Astrocyte (in vitro differentiated cells and primary cell): ENCODE data around the gene DDX17. TPM values are rescaled to one million over a fixed set of nuclear protein-coding genes. Genes with fewer than 3 reads are reported as not detected.

ENCODE experiments used
- DNase-seq: peaks from one replicate; pipeline ENCODE4 v3.0.0-alpha.2; 2010; ENCODE audit warnings: low read depth
- FAIRE-seq: peaks from 2 replicates; lab custom pipeline; 2011; peaks lifted over from hg19 to GRCh38; lab: Jason Lieb, UNC
- H2AFZ ChIP-seq: 2 replicates; pipeline ENCODE4 v1.6.0; 2012; ENCODE audit warnings: low read depth, low read length, inconsistent platforms
- H3K27ac ChIP-seq: 2 replicates; pipeline ENCODE4 v1.5.1; 2011; ENCODE audit warnings: low read depth, low read length, inconsistent platforms
- H3K27me3 ChIP-seq: 2 replicates; pipeline ENCODE4 v1.6.0; 2011; ENCODE audit warnings: low read length, inconsistent platforms; ENCODE audit not compliant: insufficient read depth
- H3K36me3 ChIP-seq: 2 replicates; pipeline ENCODE4 v1.5.1; 2011; ENCODE audit warnings: low read length, inconsistent platforms; ENCODE audit not compliant: insufficient read depth
- H3K4me1 ChIP-seq: 2 replicates; pipeline ENCODE4 v1.5.1; 2011; ENCODE audit warnings: low read length, inconsistent platforms; ENCODE audit not compliant: insufficient read depth
- H3K4me2 ChIP-seq: 2 replicates; pipeline ENCODE4 v1.6.0; 2012; ENCODE audit warnings: low read length, inconsistent platforms
- H3K4me3 ChIP-seq: 2 replicates; pipeline ENCODE4 v1.5.1; 2011; ENCODE audit warnings: low read depth, mild to moderate bottlenecking, low read length, inconsistent platforms; ENCODE audit not compliant: insufficient read depth
- H3K79me2 ChIP-seq: 2 replicates; pipeline ENCODE4 v1.6.0; 2012; ENCODE audit warnings: mild to moderate bottlenecking, low read length, inconsistent platforms; ENCODE audit not compliant: insufficient read depth
- H3K9ac ChIP-seq: 2 replicates; pipeline ENCODE4 v1.6.0; 2012; ENCODE audit warnings: mild to moderate bottlenecking, low read length, inconsistent platforms
- H3K9me3 ChIP-seq: 2 replicates; pipeline ENCODE4 v1.5.1; 2012; ENCODE audit warnings: low read depth, mild to moderate bottlenecking, low read length, inconsistent platforms; ENCODE audit not compliant: insufficient read depth
- H4K20me1 ChIP-seq: 2 replicates; pipeline ENCODE4 v1.6.0; 2012; ENCODE audit warnings: low read length, inconsistent platforms; ENCODE audit not compliant: insufficient read depth
- H3K27ac Mint-ChIP-seq: one replicate; pipeline ENCODE4 v1.8.0; 2021; ENCODE audit warnings: mild to moderate bottlenecking, mixed read lengths; ENCODE audit not compliant: unreplicated experiment
- H3K27me3 Mint-ChIP-seq: one replicate; pipeline ENCODE4 v1.8.0; 2021; ENCODE audit warnings: low read depth, mixed read lengths; ENCODE audit not compliant: unreplicated experiment
- H3K36me3 Mint-ChIP-seq: one replicate; pipeline ENCODE4 v1.8.0; 2021; ENCODE audit warnings: low read depth, mixed read lengths; ENCODE audit not compliant: unreplicated experiment
- H3K4me1 Mint-ChIP-seq: one replicate; pipeline ENCODE4 v1.8.0; 2021; ENCODE audit warnings: low read depth, mixed read lengths; ENCODE audit not compliant: unreplicated experiment
- H3K4me3 Mint-ChIP-seq: one replicate; pipeline ENCODE4 v1.8.0; 2021; ENCODE audit warnings: mild to moderate bottlenecking, moderate library complexity, mixed read lengths; ENCODE audit not compliant: unreplicated experiment
- H3K9me3 Mint-ChIP-seq: one replicate; pipeline ENCODE4 v1.8.0; 2021; ENCODE audit warnings: mild to moderate bottlenecking, mixed read lengths; ENCODE audit not compliant: unreplicated experiment
- CTCF ChIP-seq: IDR thresholded peaks from 2 replicates; pipeline ENCODE4 v1.5.1; 2011; ENCODE audit warnings: low read depth, mild to moderate bottlenecking, inconsistent platforms, low read length, moderate library complexity; ENCODE audit not compliant: insufficient read depth
- EZH2 ChIP-seq: IDR thresholded peaks from 2 replicates; pipeline ENCODE4 v1.6.1; 2012; ENCODE audit warnings: mild to moderate bottlenecking, low read length, inconsistent platforms; ENCODE audit not compliant: insufficient read depth
- total RNA-seq: library from RNA; stranded (reverse); gene quantifications from 2 replicates; pipeline ENCODE4 v1.2.1, GENCODE V29; 2021

Gene DDX17
- total RNA-seq, 1 donor from 2014 or later, result 258 TPM

GRCh38 chr22:38467438-38467903 is 38.6 kb downstream of the DDX17 start:
- Histone ChIP-seq H3K36me3 (no peaks in the 10 kb centered on the region), H3K27me3 (peaks cover 3% of the 10 kb centered on the region), H4K20me1 (peaks cover 22% of the 10 kb centered on the region), H3K9me3 (no peaks in the 10 kb centered on the region), H3K4me3 (peak overlapping the region; percentile 74), H3K79me2 (peaks cover 37% of the 10 kb centered on the region), H3K4me1 (peaks cover 17% of the 10 kb centered on the region), H3K9ac (peak overlapping the region; percentile 97), H3K27ac (peak overlapping the region; percentile 85), H3K4me2 (peak overlapping the region; percentile 92), H2AFZ (peak overlapping the region; percentile 87)
- peaks cover 3% of the 10 kb centered on the region for H3K36me3 Mint-ChIP-seq
- peak overlapping the region; percentile 67 for H3K27ac Mint-ChIP-seq
- H3K4me3 Mint-ChIP-seq, result peak overlapping the region; percentile 80
- peaks cover 5% of the 10 kb centered on the region for H3K4me1 Mint-ChIP-seq
- no peaks in the 10 kb centered on the region for H3K9me3 Mint-ChIP-seq
- DNase-seq (no peak), FAIRE-seq (no peak)
- TF ChIP-seq CTCF (no peak), EZH2 (no peak)
- peaks cover 7% of the 10 kb centered on the region for H3K27me3 Mint-ChIP-seq

DNA sequence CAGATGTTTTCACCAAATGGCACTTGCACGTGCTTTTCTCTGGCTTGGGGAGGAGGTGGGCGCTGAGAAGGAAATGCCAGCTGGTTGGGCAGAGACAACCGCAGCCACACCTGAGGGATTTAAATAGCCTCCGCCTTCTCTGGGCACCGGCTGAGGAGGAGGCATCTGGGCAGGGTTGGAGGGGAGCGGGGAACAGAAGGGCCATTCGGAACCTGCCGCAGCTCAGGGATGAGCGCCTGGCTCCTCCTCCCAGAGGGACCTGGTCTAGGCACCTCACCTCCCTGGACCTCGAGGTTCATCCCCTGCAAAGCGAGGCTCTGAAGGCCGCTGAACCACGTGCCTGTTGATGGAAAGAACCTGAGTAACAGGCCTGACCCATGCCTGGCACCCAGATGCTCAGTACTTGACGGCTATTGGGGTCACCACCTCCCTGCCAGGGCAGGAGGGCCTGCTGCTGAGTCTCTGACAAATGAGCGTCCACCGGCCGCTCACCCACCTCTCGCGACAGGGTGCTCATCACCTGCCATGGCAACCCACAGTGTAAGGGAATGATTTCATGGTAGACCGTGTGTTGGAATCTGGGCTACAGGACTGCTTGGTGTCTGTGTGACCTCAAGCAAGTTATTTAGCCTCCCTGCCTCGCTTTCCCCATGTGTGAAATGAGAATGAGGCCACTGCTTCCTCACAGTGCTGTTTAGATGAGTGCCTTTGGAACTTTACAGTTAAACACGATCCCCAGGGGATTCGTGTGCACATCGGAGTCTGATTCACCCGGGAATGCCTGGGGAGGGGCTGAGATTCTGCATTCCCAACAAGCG is 40.2 kb downstream of the DDX17 start:
- peaks cover 17% of the 10 kb centered on the region for H3K27me3 Mint-ChIP-seq
- H3K4me3 ChIP-seq, result no peak overlapping the region
- no peak for TF ChIP-seq CTCF
- no peak for TF ChIP-seq EZH2
- H2AFZ ChIP-seq, result no peak overlapping the region
- FAIRE-seq (no peak), DNase-seq (no peak)
- H3K4me1 ChIP-seq, result peaks cover 15% of the 10 kb centered on the region
- peaks cover under 1% of the 10 kb centered on the region for H3K36me3 Mint-ChIP-seq
- no peaks in the 10 kb centered on the region for H3K9me3 ChIP-seq
- H3K9ac ChIP-seq, result no peak overlapping the region
- H3K27ac ChIP-seq, result no peak overlapping the region
- H3K27ac Mint-ChIP-seq, result no peak overlapping the region
- no peak overlapping the region for H3K4me3 Mint-ChIP-seq
- no peaks in the 10 kb centered on the region for H3K9me3 Mint-ChIP-seq
- H4K20me1 ChIP-seq, result peaks cover 10% of the 10 kb centered on the region
- peaks cover 5% of the 10 kb centered on the region for H3K4me1 Mint-ChIP-seq
- peaks cover 12% of the 10 kb centered on the region for H3K27me3 ChIP-seq
- H3K79me2 ChIP-seq, result peaks cover 28% of the 10 kb centered on the region
- H3K4me2 ChIP-seq, result no peak overlapping the region
- H3K36me3 ChIP-seq, result no peaks in the 10 kb centered on the region
